8988T (cell line): ENCODE measurements around the gene MTFMT.
A peak's percentile ranks its signal among the peaks of the same experiment; 100 is the strongest.
"Not testable (repeated sequence)": the region's sequence is repeated elsewhere in the genome, so short reads cannot be mapped to it uniquely, and the experiment has no call there.

ENCODE experiments used
- DNase-seq: peaks from one replicate; pipeline ENCODE4 v3.0.0; 2011

MTFMT gene

GRCh38 chr15:65059931-65060596, 30.6 kb upstream of the MTFMT start:
- no peak for DNase-seq

- DNase-seq: no peak
Observed at GRCh38 chr15:65059369-65059750, 29.9 kb upstream of the MTFMT start.

GRCh38 chr15:65058394-65059368, 29.2 kb upstream of the MTFMT start:
- no peak for DNase-seq

- DNase-seq: no peak
Observed at GRCh38 chr15:65057549-65057940, 28.1 kb upstream of the MTFMT start.

- no peak for DNase-seq
Observed at GRCh38 chr15:65056868-65057548, 27.6 kb upstream of the MTFMT start.

GRCh38 chr15:65056106-65056505, 26.7 kb upstream of the MTFMT start:
- no peak for DNase-seq

- DNase-seq: no peak
Observed at GRCh38 chr15:65055201-65055870, 25.9 kb upstream of the MTFMT start.

- DNase-seq: peak; percentile 76
Observed at GRCh38 chr15:65054333-65055200, 25.1 kb upstream of the MTFMT start.

- no peak for DNase-seq
Observed at GRCh38 chr15:65052956-65053355, 23.5 kb upstream of the MTFMT start.

- no peak for DNase-seq
Observed at GRCh38 chr15:65051266-65051665, 21.8 kb upstream of the MTFMT start.

- DNase-seq: no peak
Observed at GRCh38 chr15:65050270-65050669, 20.8 kb upstream of the MTFMT start.

GRCh38 chr15:65049418-65049840, 20.0 kb upstream of the MTFMT start:
- DNase-seq: peak; percentile 80

GRCh38 chr15:65048241-65048640, 18.8 kb upstream of the MTFMT start:
- no peak for DNase-seq

- DNase-seq: no peak
Observed at GRCh38 chr15:65044724-65045481, 15.5 kb upstream of the MTFMT start, which contains the start of gene SLC51B. Gene SLC51B (plus strand): TSS chr15:65045387. CDS start chr15:65050005, 4,618 bp downstream.

- not testable (repeated sequence) for DNase-seq
Observed at GRCh38 chr15:65044218-65044617, 14.8 kb upstream of the MTFMT start.

GRCh38 chr15:65042776-65043327, 13.4 kb upstream of the MTFMT start:
- DNase-seq: no peak

GRCh38 chr15:65041787-65042186, 12.3 kb upstream of the MTFMT start:
- DNase-seq: no peak

GRCh38 chr15:65040461-65040860, 11.0 kb upstream of the MTFMT start:
- DNase-seq: no peak

GRCh38 chr15:65038836-65039235, 9.4 kb upstream of the MTFMT start:
- DNase-seq: no peak

- DNase-seq: no peak
Observed at GRCh38 chr15:65038428-65038827, 9.0 kb upstream of the MTFMT start.

- DNase-seq: no peak
Observed at GRCh38 chr15:65037309-65037708, 7.9 kb upstream of the MTFMT start.
